Measurements from ENCODE around the gene COMTD1.

COMTD1 gene

DNA sequence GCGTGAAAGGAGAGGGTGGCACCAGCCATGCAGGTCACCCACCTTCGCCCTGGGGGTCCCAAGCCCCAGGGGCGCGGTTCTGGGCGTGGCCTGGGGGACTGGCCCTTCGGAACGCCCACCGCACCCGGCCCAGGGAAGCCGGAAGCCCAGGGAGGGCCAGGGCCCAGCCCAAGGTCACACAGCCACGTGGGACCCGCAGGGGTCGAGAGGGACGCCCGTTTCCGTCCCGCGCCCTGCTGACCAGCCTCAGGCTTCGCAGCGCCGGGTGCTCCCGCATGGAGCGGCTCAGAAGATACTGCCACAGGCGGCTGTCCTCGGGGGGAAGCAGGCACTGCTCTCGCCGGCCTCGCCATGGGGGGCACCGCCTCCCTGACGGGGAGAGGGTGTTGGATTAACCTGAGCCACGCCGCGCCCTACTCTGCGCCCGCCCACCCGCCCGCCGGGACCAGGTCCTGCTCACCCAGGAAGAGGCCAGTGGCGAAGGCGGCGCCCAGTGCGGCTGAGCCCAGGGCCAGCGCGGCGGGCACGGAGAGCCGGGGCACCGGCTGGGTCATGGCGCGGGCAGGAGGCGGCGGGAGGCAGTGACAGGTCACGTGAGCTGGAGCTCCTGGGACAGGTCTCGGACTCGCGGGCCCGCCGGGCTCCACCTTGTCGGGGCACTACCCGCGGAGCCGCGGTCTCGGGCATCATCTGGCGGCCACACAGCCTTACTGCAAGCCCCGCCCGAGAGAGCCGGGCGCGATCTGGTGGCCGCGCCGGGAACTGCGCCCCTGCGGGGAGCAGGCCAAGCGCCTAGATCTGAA, at the start of gene COMTD1:
TSS of gene COMTD1 (minus strand) at position 583 of the 803 bp plus-strand sequence. CDS start at position 554, 29 bp downstream.
- DNase-seq: peak; percentile 83

DNA sequence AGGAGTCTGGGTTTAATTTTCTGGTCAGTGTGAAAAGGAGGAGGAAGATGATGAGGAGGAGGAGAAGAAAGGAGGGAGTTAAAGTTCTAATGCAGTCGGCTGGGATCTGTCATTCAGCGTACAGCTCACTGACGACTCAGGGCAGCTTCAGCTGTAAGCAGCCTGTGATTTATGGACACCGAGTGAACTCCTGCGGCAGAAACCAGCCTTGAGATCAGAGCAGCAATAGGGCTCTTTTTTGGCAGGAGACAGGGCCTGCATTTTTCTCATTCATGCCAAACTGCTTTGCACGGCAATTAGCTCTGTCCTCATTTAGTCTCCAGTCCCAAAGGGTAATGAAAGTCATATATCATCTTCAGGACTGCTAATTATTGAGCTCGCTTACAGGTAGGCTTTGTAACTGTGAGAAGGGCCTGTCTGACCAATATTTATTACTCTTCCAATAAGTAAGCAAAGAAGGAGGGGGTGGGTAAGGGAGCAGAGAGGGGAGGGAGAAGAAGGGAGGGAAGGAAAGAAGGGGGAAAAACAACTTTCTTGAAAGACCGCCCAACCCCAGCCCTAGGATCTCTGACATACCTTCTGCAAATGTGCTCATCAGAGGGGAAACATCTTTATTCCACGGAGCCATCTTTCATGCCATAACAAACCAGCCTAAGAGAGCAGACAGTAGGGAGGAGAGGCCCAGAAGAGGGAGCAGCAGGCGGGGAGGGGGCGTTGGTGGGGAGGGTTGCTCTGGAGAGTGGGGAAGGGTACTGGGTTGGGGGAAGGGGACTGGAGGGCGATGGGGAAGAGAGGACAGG, 48.1 kb upstream of the COMTD1 start:
- DNase-seq: no peak

DNA sequence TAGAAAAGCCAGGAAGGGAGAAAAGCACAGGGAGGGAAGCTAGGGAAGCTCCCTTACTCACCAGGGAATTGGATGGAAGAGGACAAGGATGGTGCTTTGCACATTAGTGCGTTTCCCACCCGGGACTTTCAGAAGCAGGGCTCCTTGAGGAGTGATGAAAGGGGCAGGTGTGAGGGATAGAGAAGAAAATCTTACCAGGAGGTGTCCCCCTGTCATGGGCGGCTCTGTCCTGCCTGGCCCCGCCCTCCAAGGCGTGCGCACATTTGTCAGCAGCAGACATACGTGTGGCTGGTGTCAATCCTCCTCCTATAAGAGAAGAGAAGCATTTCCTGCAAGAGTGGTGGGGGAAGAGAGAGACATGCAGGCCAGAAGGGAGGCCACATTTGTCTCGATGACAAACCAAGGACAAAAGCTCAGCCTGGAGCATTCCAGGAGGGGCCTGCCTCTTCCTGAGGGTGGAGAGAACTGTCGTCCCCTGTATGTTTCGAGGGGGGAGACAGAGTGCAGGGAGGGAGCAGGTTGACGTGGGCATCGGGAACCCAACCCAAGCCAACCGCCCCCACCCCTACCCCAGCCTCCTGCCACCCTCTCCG, 47.4 kb upstream of the COMTD1 start:
- DNase-seq: no peak

DNA sequence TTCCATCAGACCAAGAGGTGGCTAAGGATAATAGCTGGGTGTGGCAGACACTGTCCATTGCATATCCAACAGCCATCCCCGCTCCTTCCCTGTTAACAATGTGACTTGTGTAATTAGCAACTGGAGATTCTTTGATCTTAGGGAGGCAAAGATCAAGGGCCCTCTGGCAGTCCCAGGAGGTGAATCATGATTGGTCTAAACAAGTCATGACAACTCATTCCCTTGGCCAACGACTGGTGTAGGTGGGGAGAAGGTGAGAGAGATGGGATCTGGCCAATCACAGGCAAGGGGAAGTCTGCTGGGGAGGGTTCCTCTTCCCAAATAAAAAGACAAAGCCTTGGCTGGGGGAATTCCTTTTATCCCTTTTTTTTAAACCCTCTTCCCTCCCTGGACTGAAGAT, 46.2 kb upstream of the COMTD1 start:
- DNase-seq: no peak

- DNase-seq: no peak
Measured at GRCh38 chr10:75280236-75280635, 44.5 kb upstream of the COMTD1 start.

GRCh38 chr10:75276069-75276872, 40.5 kb upstream of the COMTD1 start:
- DNase-seq: no peak

DNA sequence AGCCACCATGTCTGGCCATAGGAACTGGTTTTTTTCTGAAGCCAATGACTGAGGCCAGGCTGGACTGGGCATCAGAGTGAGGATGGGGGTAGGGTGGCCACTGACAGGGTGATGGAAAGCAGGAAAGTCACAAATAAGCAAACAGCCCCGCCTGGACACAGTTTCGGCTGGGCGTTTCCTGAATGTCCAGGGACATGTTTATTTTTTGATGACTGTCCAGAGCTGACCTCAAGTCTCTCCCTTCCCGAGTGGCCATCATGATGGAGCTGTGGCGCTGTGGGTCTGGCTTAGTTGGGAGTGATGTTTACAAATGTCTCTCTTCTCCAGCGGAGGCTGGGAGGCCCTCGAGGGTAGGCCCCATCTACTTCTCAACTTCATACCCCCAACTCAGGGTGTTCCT, 37.1 kb upstream of the COMTD1 start:
- DNase-seq: no peak

DNA sequence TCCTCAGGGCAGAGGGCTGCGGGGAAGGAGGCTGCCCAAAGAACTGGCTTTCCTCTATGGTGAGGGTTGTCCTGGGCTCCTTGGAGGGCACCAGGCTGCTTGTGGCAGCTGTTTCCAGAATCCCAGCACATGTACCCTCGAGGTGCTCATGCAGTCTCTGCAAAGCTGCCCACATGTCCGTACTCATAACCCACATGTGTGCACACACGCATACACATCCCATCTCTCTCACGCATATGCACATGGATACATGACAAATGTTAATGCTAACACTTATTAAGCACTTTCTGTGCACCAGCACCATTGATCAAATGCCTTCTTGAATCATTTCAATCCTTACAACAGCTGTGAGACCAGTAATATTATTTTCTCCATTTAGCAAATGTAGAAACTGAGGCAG, 36.3 kb upstream of the COMTD1 start:
- no peak for DNase-seq

DNA sequence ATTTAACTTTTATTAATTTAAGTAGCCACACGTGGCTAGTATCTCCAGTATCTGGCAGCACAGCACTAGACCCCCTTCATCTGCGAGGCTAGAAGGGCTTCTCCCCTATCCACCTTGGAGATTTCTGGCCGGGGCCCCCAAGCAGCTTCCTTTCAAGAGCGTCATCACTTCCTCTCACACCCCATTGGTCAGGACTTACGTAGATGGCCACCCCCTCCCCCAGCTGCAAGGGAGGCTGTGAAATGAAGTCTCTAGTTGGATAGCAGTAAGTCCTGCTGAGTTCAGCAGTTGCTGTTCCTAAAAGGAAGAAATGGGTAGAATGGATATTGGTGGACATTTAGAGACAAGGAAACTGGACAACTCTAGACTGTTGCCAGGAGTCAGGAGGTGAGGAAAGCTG, 33.8 kb upstream of the COMTD1 start:
- DNase-seq: no peak

DNA sequence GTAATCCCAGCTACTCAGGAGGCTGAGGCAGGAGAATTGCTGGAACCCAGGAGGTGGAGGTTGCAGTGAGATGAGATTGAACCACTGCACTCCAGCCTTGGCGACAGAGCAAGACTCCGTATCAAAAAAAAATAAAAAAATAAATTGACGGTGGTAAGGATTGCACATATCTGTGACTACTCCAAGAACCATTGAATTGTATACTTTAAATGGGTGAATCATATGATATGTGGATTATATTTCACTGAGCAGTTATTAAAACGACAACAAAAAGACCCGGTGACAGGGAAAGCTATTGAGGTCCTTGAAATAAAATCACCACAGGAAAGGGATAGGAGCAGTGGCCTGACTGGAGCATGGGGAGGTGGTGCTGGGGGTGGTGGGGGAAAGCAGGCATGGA, 31.2 kb upstream of the COMTD1 start:
- DNase-seq: no peak

- DNase-seq: no peak
Measured at GRCh38 chr10:75265856-75266255, 30.1 kb upstream of the COMTD1 start.

DNA sequence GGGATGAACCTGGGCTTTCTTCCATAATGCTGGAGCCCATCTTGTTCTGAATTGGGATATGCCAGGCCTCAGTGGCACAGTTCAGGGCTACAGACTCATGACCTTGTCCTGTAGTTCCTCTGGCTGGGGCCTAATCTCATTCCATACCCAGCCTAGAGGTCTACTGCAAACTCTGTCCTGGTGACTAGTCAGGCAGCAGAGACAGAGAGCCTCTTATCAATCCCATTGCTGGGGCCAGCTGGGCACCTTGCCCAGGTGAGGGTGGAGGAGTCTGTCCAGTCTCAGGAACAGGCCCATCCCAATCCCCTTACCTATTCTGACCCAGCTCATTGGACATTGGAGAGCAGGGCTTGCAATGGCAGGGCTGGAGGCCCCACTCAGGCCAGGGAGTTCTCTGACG, 28.0 kb upstream of the COMTD1 start:
- DNase-seq: no peak

- no peak for DNase-seq
Measured at GRCh38 chr10:75261813-75262705, 26.3 kb upstream of the COMTD1 start.

DNA sequence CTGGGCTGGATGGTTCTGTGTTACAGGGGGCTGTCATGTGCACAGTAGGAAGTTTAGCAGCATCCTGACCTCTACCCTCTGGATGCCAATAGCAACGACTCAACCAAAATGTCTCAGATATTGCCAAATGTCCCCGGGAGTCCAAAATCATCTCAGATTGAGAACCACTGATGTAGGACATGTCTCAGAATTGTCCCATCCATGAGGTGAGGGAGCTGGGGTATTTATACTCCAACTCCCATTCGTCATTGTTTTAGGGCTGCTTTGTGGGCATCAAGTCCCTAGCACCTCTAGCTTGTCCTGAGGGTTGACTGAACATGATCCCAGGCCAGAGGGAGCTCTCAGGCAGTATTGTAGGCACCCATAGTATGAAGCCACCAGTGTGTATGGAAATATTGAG, 25.2 kb upstream of the COMTD1 start:
- no peak for DNase-seq

DNA sequence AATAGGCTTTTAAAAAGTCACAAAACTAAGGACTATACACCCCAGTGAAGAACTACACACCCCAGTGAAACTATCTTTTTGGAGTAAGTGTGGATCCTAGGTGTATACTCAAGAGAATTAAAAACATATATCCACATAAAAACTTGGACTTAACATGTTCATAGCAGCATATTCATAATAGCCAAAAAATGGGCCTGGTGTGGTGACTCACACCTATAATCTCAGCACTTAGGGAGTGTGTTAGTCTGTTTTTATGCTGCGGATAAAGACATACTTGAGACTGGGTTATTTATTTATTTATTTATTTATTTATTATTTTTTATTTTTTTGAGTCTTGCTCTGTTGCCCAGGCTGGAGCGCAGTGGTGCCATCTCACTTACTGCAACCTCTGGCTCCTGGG, 19.0 kb upstream of the COMTD1 start:
- DNase-seq: no peak

DNA sequence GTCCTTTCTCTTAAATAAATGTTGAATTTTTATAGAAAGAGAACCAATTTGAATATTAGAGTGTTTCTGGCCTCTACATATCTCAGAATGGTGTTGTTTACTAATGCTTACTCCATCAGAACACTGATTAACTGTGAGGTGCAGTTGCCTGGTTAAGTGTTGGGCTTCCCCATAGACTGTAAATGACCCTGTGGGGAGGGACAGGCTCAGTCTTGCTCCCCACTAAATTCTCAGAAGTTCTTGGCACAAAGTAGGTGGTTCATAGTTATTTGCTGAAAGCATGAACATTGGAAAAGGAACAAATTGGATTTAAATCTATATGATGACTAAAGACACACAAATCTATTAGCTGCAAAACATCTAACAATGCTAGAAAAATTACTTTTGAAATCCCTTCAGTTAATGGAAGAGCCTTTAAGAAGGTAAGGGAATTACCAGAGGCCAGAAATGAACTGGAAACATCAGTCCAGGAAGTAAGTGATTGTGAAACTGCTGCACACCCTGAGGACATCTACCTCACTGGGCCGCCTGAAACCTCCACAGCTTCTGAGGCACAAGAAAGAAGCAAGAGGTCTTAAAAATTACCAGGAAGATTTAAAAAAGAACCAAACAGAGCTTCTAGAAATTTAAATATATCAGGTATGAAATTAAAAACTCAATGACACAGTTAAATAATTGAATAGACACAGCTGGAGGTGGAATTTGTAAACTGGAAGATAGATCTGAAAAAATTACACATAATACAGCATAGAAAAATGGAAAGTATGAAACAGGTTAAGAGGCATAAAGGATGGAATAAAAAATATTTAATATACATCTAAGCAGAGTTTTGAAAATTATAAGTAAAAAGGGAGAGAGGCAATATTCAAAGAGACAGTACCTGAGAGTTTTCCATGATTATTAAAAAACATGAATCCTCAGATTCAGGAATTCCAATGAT, 17.8 kb upstream of the COMTD1 start:
- no peak for DNase-seq

DNA sequence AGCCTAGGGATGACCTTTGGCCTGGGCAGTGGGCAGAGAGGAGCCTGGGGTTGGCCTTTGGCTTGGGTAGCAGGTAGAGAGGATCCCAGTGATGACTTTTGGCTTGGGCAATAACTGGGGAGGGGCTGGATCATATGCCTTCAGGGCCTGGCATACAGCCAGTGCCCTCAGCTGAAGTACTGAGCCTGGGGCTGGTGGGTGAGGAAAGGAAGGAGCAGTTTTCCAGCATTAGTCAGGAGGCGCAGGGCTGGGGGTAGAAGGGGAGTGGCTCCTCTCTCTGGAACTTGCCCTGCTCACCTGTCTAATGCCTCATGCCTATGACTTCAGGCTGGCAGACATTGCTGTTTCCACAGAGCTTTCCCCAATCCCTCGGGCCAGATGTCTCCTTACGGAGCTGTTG, 15.2 kb upstream of the COMTD1 start:
- DNase-seq: no peak

- DNase-seq: no peak
Measured at GRCh38 chr10:75247797-75248196, 12.0 kb upstream of the COMTD1 start.

GRCh38 chr10:75246506-75246905, 10.7 kb upstream of the COMTD1 start:
- DNase-seq: no peak

DNA sequence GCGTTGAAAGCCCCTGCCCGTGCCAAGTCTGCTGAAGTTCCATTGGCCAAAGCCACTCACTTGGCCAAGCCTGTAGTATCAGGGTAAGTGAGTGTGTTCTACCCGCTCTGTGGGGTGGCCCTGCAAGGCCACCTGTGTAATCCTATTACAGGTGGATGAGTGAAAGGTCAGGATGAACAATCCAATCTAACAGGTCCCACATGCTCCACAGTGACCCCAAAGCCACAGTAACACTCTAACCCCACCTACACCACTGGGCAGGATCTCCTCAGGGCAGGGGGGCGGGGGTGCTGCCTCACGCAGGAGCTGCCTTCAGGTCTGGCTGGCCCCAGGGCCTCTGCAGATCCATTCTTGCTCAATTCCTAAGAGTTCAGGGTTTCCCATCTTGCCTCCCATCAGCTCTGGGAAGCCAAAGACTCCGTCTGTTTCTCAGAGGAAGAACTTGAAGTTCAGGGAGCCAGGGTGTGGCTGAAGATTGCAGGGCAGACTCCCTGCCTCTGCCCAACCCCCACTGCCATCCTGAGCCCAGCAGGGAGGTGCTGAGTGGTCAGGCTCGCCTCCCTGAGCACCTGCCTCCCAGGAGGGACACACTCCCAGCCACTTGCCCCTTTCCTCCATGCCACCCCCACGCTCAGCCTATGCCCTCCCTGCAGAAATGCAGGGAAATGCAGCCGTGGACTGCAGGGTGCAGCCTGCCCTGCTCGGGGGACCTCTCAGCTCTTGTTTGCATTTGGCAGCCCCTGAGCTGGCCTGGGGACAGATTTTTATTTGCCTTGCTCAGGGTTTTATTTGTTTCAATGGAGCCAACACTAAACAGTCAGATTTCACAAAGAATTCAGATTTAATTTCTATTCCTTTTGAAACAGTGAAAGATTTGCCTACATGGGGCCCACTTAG, 9.8 kb upstream of the COMTD1 start:
- DNase-seq: no peak
